Activated CD8-positive, alpha-beta T cell treated with anti-CD3 and anti-CD28 coated beads for 36 hours (primary cell): Measurements from ENCODE around the gene SLC8B1. TPM values are rescaled to one million over a fixed set of nuclear protein-coding genes. Genes with fewer than 3 reads are reported as not detected.

Experiments
- ATAC-seq: fragments of 200-7000 bp; cut with Tn5 transposase; one replicate; pipeline ENCODE4 v1.10.0; 2021; ENCODE audit warnings: mild to moderate bottlenecking, moderate library complexity
- CTCF ChIA-PET: fragments of 350-600 bp; sonication (Branson Sonifier 250); formaldehyde crosslinking; loops from one replicate; lab custom pipeline; 2021; ENCODE audit warnings: antibody characterized with exemption; lab: Charles Lee
- POLR2A ChIA-PET: fragments of 350-600 bp; sonication (Branson Sonifier 250); formaldehyde crosslinking; loops from one replicate; lab custom pipeline; 2021; ENCODE audit warnings: antibody characterized with exemption; lab: Charles Lee
- DNase-seq: peaks from one replicate; pipeline ENCODE4 v3.0.0-alpha.2; 2020
- H3K27ac Mint-ChIP-seq: one replicate; pipeline ENCODE4 v1.8.0; 2021; ENCODE audit warnings: mild to moderate bottlenecking, mixed read lengths
- H3K27me3 Mint-ChIP-seq: one replicate; pipeline ENCODE4 v1.8.0; 2021; ENCODE audit warnings: mixed read lengths
- H3K36me3 Mint-ChIP-seq: one replicate; pipeline ENCODE4 v1.8.0; 2021; ENCODE audit warnings: low read depth, mixed read lengths
- H3K4me1 Mint-ChIP-seq: one replicate; pipeline ENCODE4 v1.8.0; 2021; ENCODE audit warnings: low read depth, mixed read lengths
- H3K4me3 Mint-ChIP-seq: one replicate; pipeline ENCODE4 v1.8.0; 2021; ENCODE audit warnings: mild to moderate bottlenecking, moderate library complexity, mixed read lengths
- H3K9me3 Mint-ChIP-seq: one replicate; pipeline ENCODE4 v1.8.0; 2021; ENCODE audit warnings: mixed read lengths
- CTCF ChIP-seq: fragments of 200-600 bp; IDR thresholded peaks from one replicate; pipeline ENCODE4 v1.8.0; 2022; ENCODE audit warnings: antibody characterized with exemption, mild to moderate bottlenecking
- intact Hi-C: fragments of 100-400 bp; cut with micrococcal nuclease; formaldehyde crosslinking; loops from one replicate; pipeline ENCODE4 v1.10.0; 2022
- total RNA-seq, 2 experiments: library from RNA; stranded (reverse); gene quantifications; one replicate each; pipeline ENCODE4 v1.2.3, GENCODE V29; 2021

SLC8B1 gene
- total RNA-seq, 2 experiments from 2014 or later = 13.4 to 18.9 TPM

- ChIA-PET POLR2A (no interaction called here), CTCF (interaction anchor here (1.5 kb wide), 1 partner anchor 56 kb away, joined by 4 read pairs; no protein-coding TSS in a partner anchor)
- no peak for ATAC-seq
These were observed 34.6 kb upstream of the SLC8B1 start for GRCh38 chr12:113369391-113369985.

GRCh38 chr12:113368331-113368730, 33.4 kb upstream of the SLC8B1 start:
- no peaks in the 10 kb centered on the region for H3K4me1 Mint-ChIP-seq
- DNase-seq (no peak), ATAC-seq (no peak)
- no peak for TF ChIP-seq CTCF
- peaks cover 14% of the 10 kb centered on the region for H3K36me3 Mint-ChIP-seq
- POLR2A ChIA-PET = no interaction called here
- CTCF ChIA-PET = interaction anchor here (1.5 kb wide), 1 partner anchor 57 kb away, joined by 4 read pairs; no protein-coding TSS in a partner anchor
- H3K27ac Mint-ChIP-seq = no peak overlapping the region
- intact Hi-C loops = no loop called here
- H3K4me3 Mint-ChIP-seq = no peak overlapping the region
- no peaks in the 10 kb centered on the region for H3K27me3 Mint-ChIP-seq
- no peaks in the 10 kb centered on the region for H3K9me3 Mint-ChIP-seq

More at GRCh38 chr12:113369391-113369985, 34.6 kb upstream of the SLC8B1 start:
- no peak for DNase-seq
- H3K4me3 Mint-ChIP-seq = no peak overlapping the region
- peaks cover 16% of the 10 kb centered on the region for H3K36me3 Mint-ChIP-seq
- TF ChIP-seq CTCF = no peak
- H3K27ac Mint-ChIP-seq = no peak overlapping the region
- H3K9me3 Mint-ChIP-seq = no peaks in the 10 kb centered on the region
- H3K27me3 Mint-ChIP-seq = no peaks in the 10 kb centered on the region
- intact Hi-C loops = no loop called here
- H3K4me1 Mint-ChIP-seq = no peaks in the 10 kb centered on the region

GRCh38 chr12:113366827-113367226, 31.9 kb upstream of the SLC8B1 start:
- ATAC-seq = no peak
- TF ChIP-seq CTCF = no peak
- no peaks in the 10 kb centered on the region for H3K9me3 Mint-ChIP-seq
- H3K4me1 Mint-ChIP-seq = peaks cover under 1% of the 10 kb centered on the region
- no peak overlapping the region for H3K27ac Mint-ChIP-seq
- ChIA-PET POLR2A (no interaction called here), CTCF (no interaction called here)
- no peak for DNase-seq
- H3K4me3 Mint-ChIP-seq = no peak overlapping the region
- peaks cover 9% of the 10 kb centered on the region for H3K36me3 Mint-ChIP-seq
- intact Hi-C loops = no loop called here
- H3K27me3 Mint-ChIP-seq = no peaks in the 10 kb centered on the region

GRCh38 chr12:113365639-113366395, 30.9 kb upstream of the SLC8B1 start:
- H3K27me3 Mint-ChIP-seq = no peaks in the 10 kb centered on the region
- H3K4me1 Mint-ChIP-seq = peaks cover 3% of the 10 kb centered on the region
- CTCF ChIA-PET = no interaction called here
- no peak for DNase-seq
- TF ChIP-seq CTCF = no peak
- no peaks in the 10 kb centered on the region for H3K9me3 Mint-ChIP-seq
- no peak overlapping the region for H3K27ac Mint-ChIP-seq
- H3K36me3 Mint-ChIP-seq = peaks cover 8% of the 10 kb centered on the region
- POLR2A ChIA-PET = interaction anchor here (1.0 kb wide), 1 partner anchor 16 kb away, joined by 3 read pairs; no protein-coding TSS in a partner anchor
- intact Hi-C loops = no loop called here
- H3K4me3 Mint-ChIP-seq = no peak overlapping the region
- ATAC-seq = no peak

- Mint-ChIP-seq H3K9me3 (no peaks in the 10 kb centered on the region), H3K27ac (no peak overlapping the region), H3K4me1 (peaks cover 9% of the 10 kb centered on the region), H3K4me3 (no peak overlapping the region), H3K27me3 (no peaks in the 10 kb centered on the region), H3K36me3 (peaks cover 8% of the 10 kb centered on the region)
- no peak for ATAC-seq
- POLR2A ChIA-PET = no interaction called here
- intact Hi-C loops = no loop called here
- CTCF ChIA-PET = no interaction called here
- TF ChIP-seq CTCF = no peak
- DNase-seq = no peak
These were observed 29.8 kb upstream of the SLC8B1 start for GRCh38 chr12:113364698-113365097.
